Karpas-422 (cell line): ENCODE data around the gene LRRC40. TPM values are rescaled to one million over a fixed set of nuclear protein-coding genes. Genes with fewer than 3 reads are reported as not detected.
A peak's percentile ranks its signal among the peaks of the same experiment; 100 is the strongest.

ENCODE experiments used
- DNase-seq: peaks from one replicate; pipeline ENCODE4 v3.0.0-alpha.2; 2015
- H2AFZ ChIP-seq: fragments of 200-600 bp; sonication (generic); 2 replicates; pipeline ENCODE4 v1.6.1; 2014; ENCODE audit warnings: antibody characterized with exemption, low read length, mixed read lengths
- H3K27ac ChIP-seq: fragments of 200-600 bp; sonication (generic); 2 replicates; pipeline ENCODE4 v1.5.1; 2014; ENCODE audit warnings: mild to moderate bottlenecking, low read length, moderate library complexity
- H3K27me3 ChIP-seq: fragments of 200-600 bp; sonication (generic); 2 replicates; pipeline ENCODE4 v1.6.1; 2014; ENCODE audit warnings: low read length, mixed read lengths
- H3K36me3 ChIP-seq: fragments of 200-600 bp; sonication (generic); 2 replicates; pipeline ENCODE4 v1.6.1; 2014; ENCODE audit warnings: low read length, mixed read lengths; ENCODE audit not compliant: insufficient read depth
- H3K4me1 ChIP-seq: fragments of 200-600 bp; sonication (generic); 2 replicates; pipeline ENCODE4 v1.6.1; 2014; ENCODE audit warnings: mild to moderate bottlenecking, low read length, mixed read lengths
- H3K4me2 ChIP-seq: fragments of 200-600 bp; sonication (generic); 2 replicates; pipeline ENCODE4 v1.6.1; 2014; ENCODE audit warnings: low read length, low read depth, mild to moderate bottlenecking; ENCODE audit not compliant: poor library complexity, severe bottlenecking
- H3K4me3 ChIP-seq: fragments of 200-600 bp; sonication (generic); 2 replicates; pipeline ENCODE4 v1.5.1; 2014; ENCODE audit warnings: mild to moderate bottlenecking, antibody characterized with exemption, low read length, mixed read lengths
- H3K79me2 ChIP-seq: fragments of 200-600 bp; sonication (generic); 2 replicates; pipeline ENCODE4 v1.6.1; 2014; ENCODE audit warnings: mild to moderate bottlenecking, low read length, mixed read lengths
- H3K9ac ChIP-seq: fragments of 200-600 bp; sonication (generic); 2 replicates; pipeline ENCODE4 v1.6.0; 2014; ENCODE audit warnings: low read length
- H3K9me2 ChIP-seq: fragments of 200-600 bp; sonication (generic), shearing (Covaris generic); replicated peaks from 2 replicates; pipeline ENCODE4 v1.6.0; 2014; ENCODE audit warnings: mild to moderate bottlenecking, low read length, moderate library complexity; ENCODE audit not compliant: insufficient read depth
- H3K9me3 ChIP-seq: fragments of 300-700, 200-600 bp; sonication (generic); 2 replicates; pipeline ENCODE4 v1.6.1; 2014; ENCODE audit warnings: low read length, mixed read lengths
- H4K20me1 ChIP-seq: fragments of 200-600 bp; sonication (generic); 2 replicates; pipeline ENCODE4 v1.6.1; 2014; ENCODE audit warnings: mild to moderate bottlenecking, antibody characterized with exemption, low read length, low read depth; ENCODE audit not compliant: insufficient read depth
- total RNA-seq: library from RNA; depleted of rRNA; stranded (reverse); fragments of >200 nt; shearing (Covaris generic); gene quantifications from 2 replicates; pipeline ENCODE4 v1.2.3, GENCODE V29; 2014; ENCODE audit warnings: low replicate concordance; rRNA removed

Gene LRRC40
- total RNA-seq = 16.5 and 37.4 TPM in 2 replicates

DNA sequence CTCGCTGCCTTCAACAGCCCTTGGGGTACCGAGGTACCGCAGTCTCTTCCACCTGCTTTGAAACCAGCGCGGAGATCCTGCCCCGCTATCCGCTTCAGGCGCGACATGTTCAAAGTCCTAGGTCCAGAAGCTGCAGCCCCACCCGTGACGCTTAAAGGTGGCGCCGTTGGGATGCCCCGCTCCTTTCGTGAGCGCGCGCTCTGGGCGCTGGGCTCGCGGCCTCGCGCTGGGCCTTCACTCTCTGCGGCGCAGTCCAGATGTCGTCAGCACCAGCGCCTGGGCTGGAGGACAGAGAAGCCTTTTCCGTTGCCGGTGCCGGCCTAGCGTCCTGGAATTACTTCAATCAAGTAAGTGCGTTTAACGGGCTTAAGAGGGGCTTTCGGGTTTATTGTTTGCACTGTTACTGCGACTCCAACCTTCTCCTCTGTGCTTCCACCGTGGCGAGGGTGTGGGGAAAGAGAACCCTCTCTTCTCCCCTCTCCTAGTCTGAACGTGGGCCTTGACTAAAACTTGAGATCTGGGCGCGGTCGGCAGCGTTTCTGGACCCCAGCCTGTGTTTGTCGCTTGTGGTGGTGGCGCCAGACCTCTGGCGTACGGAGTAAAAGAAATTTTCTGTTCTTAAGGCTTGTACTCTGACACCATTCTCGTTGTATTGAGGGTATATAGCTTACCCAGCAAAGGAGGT is at the start of gene LRRC40:
TSS of gene LRRC40 (minus strand) at position 146 of the 685 bp plus-strand sequence. CDS start at position 107, 39 bp downstream.
- H3K9me3 ChIP-seq = no peaks in the 10 kb centered on the region
- peak within 1 kb of the TSS; percentile 82 for H3K9ac ChIP-seq
- no peaks in the 10 kb centered on the region for H3K27me3 ChIP-seq
- DNase-seq = peak; percentile 98
- peak within 1 kb of the TSS; percentile 71 for H3K27ac ChIP-seq
- H3K4me1 ChIP-seq = peaks cover 49% of the 10 kb centered on the region
- peaks cover 12% of the 10 kb centered on the region; the same call in 1 of the 2 replicates for H3K36me3 ChIP-seq
- no peaks in the 10 kb centered on the region for H3K9me2 ChIP-seq
- peak within 1 kb of the TSS; percentile 72 for H2AFZ ChIP-seq
- H4K20me1 ChIP-seq = no peaks in the 10 kb centered on the region
- peak within 1 kb of the TSS; percentile 82 for H3K4me3 ChIP-seq
- peaks cover 98% of the 10 kb centered on the region for H3K79me2 ChIP-seq
- H3K4me2 ChIP-seq = peak within 1 kb of the TSS; percentile 96

- H3K27me3 ChIP-seq = no peaks in the 10 kb centered on the region
- no peak overlapping the region for H2AFZ ChIP-seq
- DNase-seq = no peak
These were observed 43.4 kb upstream of the LRRC40 start for GRCh38 chr1:70248729-70249128.

DNA sequence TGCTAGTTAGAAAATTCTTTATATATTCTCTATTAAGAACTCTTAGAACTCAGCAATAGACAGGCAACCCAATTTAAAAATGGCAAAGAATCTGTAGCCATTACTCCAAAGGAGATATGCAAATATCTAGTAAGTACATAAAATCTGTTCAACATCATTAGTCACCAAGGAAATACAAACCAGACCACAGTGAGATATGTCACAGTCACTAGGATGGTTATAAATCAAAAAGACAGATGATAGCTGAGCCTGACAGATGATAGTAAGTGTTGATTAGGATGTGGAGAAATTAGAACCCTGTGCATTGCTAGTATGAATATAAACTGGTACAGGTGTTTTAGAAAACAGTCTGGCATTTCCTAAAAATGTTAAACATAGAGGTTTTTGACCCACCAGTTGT is 42.4 kb upstream of the LRRC40 start:
- Histone ChIP-seq H2AFZ (no peak overlapping the region), H3K9ac (no peak overlapping the region), H3K9me2 (no peaks in the 10 kb centered on the region), H4K20me1 (peaks cover 4% of the 10 kb centered on the region; the same call in 1 of the 2 replicates), H3K27ac (no peak overlapping the region), H3K4me3 (no peak overlapping the region), H3K36me3 (peaks cover 98% of the 10 kb centered on the region), H3K9me3 (no peaks in the 10 kb centered on the region), H3K4me1 (no peaks in the 10 kb centered on the region), H3K27me3 (no peaks in the 10 kb centered on the region), H3K79me2 (peaks cover 47% of the 10 kb centered on the region), H3K4me2 (no peak overlapping the region)
- DNase-seq = no peak

More at GRCh38 chr1:70248729-70249128, 43.4 kb upstream of the LRRC40 start:
- H3K4me1 ChIP-seq = no peaks in the 10 kb centered on the region
- H3K9me2 ChIP-seq = no peaks in the 10 kb centered on the region
- H3K27ac ChIP-seq = no peak overlapping the region
- H3K4me3 ChIP-seq = no peak overlapping the region
- no peak overlapping the region for H3K4me2 ChIP-seq
- no peaks in the 10 kb centered on the region for H3K9me3 ChIP-seq
- peaks cover 94% of the 10 kb centered on the region for H3K36me3 ChIP-seq
- H3K9ac ChIP-seq = no peak overlapping the region
- H4K20me1 ChIP-seq = peaks cover 4% of the 10 kb centered on the region; the same call in 1 of the 2 replicates
- H3K79me2 ChIP-seq = peaks cover 39% of the 10 kb centered on the region

GRCh38 chr1:70247122-70247521 is 41.7 kb upstream of the LRRC40 start:
- Histone ChIP-seq H3K9me2 (no peaks in the 10 kb centered on the region), H3K79me2 (peaks cover 51% of the 10 kb centered on the region), H3K4me2 (no peak overlapping the region), H3K27me3 (no peaks in the 10 kb centered on the region), H4K20me1 (peaks cover 4% of the 10 kb centered on the region; the same call in 1 of the 2 replicates), H3K4me1 (no peaks in the 10 kb centered on the region), H2AFZ (no peak overlapping the region), H3K36me3 (peaks cover 98% of the 10 kb centered on the region), H3K27ac (no peak overlapping the region), H3K9me3 (no peaks in the 10 kb centered on the region), H3K9ac (no peak overlapping the region), H3K4me3 (no peak overlapping the region)
- no peak for DNase-seq

DNA sequence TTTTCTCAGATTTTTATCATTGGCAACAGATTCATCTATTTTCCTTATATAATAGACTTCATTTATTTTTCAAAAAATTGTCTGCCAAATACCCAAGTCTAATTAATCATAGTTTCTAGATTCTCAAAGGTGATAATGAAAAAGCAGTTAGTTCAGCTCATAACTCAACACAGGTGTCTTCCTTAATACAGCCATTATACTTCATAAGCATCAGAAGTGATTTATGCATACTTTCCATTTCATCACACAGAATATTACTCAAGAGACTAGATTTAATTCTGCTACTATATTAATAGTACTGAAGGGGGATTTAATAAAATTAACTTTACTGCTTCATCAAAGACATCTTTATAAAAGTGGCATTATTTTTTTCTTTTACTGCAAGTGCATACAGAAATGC is 34.6 kb upstream of the LRRC40 start:
- Histone ChIP-seq H3K4me3 (no peak overlapping the region), H3K9me3 (no peaks in the 10 kb centered on the region), H3K4me2 (no peak overlapping the region), H2AFZ (no peak overlapping the region), H3K79me2 (peaks cover 76% of the 10 kb centered on the region), H3K9ac (no peak overlapping the region), H3K27ac (no peak overlapping the region), H3K4me1 (peaks cover 4% of the 10 kb centered on the region; the same call in 1 of the 2 replicates), H3K27me3 (no peaks in the 10 kb centered on the region), H4K20me1 (peaks cover 11% of the 10 kb centered on the region; the same call in 1 of the 2 replicates), H3K9me2 (no peaks in the 10 kb centered on the region), H3K36me3 (peaks cover 83% of the 10 kb centered on the region)
- no peak for DNase-seq

DNA sequence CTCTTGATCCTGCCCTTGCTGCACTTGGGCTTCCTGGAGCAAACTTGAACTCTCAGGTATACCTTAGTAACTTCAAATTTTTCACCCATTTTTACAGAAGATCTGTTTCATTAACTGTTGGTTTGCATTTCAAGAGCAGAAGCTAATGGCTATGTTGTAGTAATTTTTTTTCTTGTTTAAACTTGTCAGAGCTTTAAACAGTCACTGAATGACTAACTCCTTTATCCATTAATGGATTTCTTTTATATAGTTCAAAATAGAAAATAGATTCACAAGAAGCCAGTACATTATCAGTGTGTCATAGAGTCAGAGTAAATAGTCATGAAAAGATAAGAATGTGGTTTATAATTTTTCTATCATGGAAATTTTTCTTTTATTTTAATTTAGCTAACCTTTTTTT is 29.4 kb upstream of the LRRC40 start:
- Histone ChIP-seq H4K20me1 (0 out of 2 replicates have a peak, but pooled peaks cover 12% of the 10 kb centered on the region), H3K4me1 (peaks cover 16% of the 10 kb centered on the region), H3K27me3 (no peaks in the 10 kb centered on the region), H3K9me3 (no peaks in the 10 kb centered on the region), H2AFZ (no peak overlapping the region), H3K27ac (no peak overlapping the region), H3K79me2 (peaks cover 87% of the 10 kb centered on the region), H3K4me2 (no peak overlapping the region), H3K36me3 (peaks cover 86% of the 10 kb centered on the region), H3K9ac (no peak overlapping the region), H3K4me3 (no peak overlapping the region), H3K9me2 (no peaks in the 10 kb centered on the region)
- DNase-seq = no peak

- H3K4me2 ChIP-seq = no peak overlapping the region
- peaks cover 96% of the 10 kb centered on the region for H3K79me2 ChIP-seq
- no peak for DNase-seq
- no peaks in the 10 kb centered on the region for H3K9me3 ChIP-seq
- no peak overlapping the region for H2AFZ ChIP-seq
- peaks cover 46% of the 10 kb centered on the region for H3K4me1 ChIP-seq
- H3K4me3 ChIP-seq = no peak overlapping the region
- H3K36me3 ChIP-seq = peaks cover 90% of the 10 kb centered on the region
- H3K27me3 ChIP-seq = no peaks in the 10 kb centered on the region
- H3K27ac ChIP-seq = no peak overlapping the region
- H3K9ac ChIP-seq = no peak overlapping the region
- peaks cover 24% of the 10 kb centered on the region for H4K20me1 ChIP-seq
- no peaks in the 10 kb centered on the region for H3K9me2 ChIP-seq
These were observed 26.1 kb upstream of the LRRC40 start for GRCh38 chr1:70231475-70231874.

DNA sequence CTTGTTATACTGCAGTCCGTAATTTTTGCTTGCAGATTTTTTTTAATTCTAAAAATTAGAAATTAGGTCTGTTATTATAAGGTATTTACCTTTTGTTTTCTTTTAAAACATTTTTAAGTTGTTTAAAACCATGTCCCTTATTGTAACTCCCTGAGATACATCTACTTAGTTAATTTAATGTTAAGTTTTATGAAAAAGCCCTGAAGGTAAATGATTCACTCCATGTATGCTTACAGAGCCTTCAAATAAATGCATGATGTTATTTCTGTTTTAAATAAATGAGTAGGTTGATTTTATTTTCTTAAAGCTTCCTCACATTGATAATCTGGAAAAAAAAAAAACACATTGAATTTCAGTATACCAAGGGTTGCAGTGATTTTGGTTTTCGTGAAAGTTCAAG is 23.3 kb upstream of the LRRC40 start:
- peaks cover 70% of the 10 kb centered on the region for H3K4me1 ChIP-seq
- no peaks in the 10 kb centered on the region for H3K9me2 ChIP-seq
- peaks cover 87% of the 10 kb centered on the region for H3K36me3 ChIP-seq
- H3K27me3 ChIP-seq = no peaks in the 10 kb centered on the region
- H2AFZ ChIP-seq = no peak overlapping the region
- peaks cover 99% of the 10 kb centered on the region for H3K79me2 ChIP-seq
- H3K9me3 ChIP-seq = no peaks in the 10 kb centered on the region
- H4K20me1 ChIP-seq = peaks cover 44% of the 10 kb centered on the region
- peak overlapping the region; percentile 19; the same call in 1 of the 2 replicates for H3K27ac ChIP-seq
- H3K4me3 ChIP-seq = no peak overlapping the region
- no peak overlapping the region for H3K9ac ChIP-seq
- DNase-seq = no peak
- H3K4me2 ChIP-seq = no peak overlapping the region
